Ovary (tissue), 3 donors: Measurements from ENCODE around the gene PNMA6E.

Experiments
- CTCF ChIP-seq, 3 donors: fragments of 450-650 bp in 2 of 3; fragments of 200-600 bp in 1 of 3; IDR thresholded peaks; one replicate each; pipeline versions ENCODE4 v1.5.1 to v1.8.0; 2016 to 2022; ENCODE audit warnings: antibody characterized with exemption in 3 of 3, mild to moderate bottlenecking in 1 of 3
- POLR2A ChIP-seq: fragments of 450-650 bp; IDR thresholded peaks from one replicate; pipeline ENCODE4 v1.6.1; 2017; ENCODE audit warnings: antibody characterized with exemption, mild to moderate bottlenecking, moderate library complexity
- donor health status: DM: no; HTN: no; CAD: no.

- TF ChIP-seq CTCF (IDR thresholded peaks at IDR 0.05) (no peak), POLR2A (no peak)
Measured at GRCh38 chrX:153444333-153445011, 43.3 kb upstream of the PNMA6E start.
